ENCODE measurements around the gene DENND2D. TPM values are rescaled to one million over a fixed set of nuclear protein-coding genes. Genes with fewer than 3 reads are reported as not detected.
"Not testable (repeated sequence)": the region's sequence is repeated elsewhere in the genome, so short reads cannot be mapped to it uniquely, and the experiment has no call there.

The DENND2D gene
- total RNA-seq, 1 donor from 2014 or later: not detected

GRCh38 chr1:111219557-111220286, 19.3 kb upstream of the DENND2D start:
- no peaks in the 10 kb centered on the region for H3K36me3 Mint-ChIP-seq (ENCODE audit: unreplicated experiment)
- H3K27me3 Mint-ChIP-seq (ENCODE audit: unreplicated experiment): peaks cover 3% of the 10 kb centered on the region
- no peak overlapping the region for H3K4me3 Mint-ChIP-seq (ENCODE audit: unreplicated experiment)
- H3K4me1 Mint-ChIP-seq (ENCODE audit: low read depth, unreplicated experiment): peaks cover 2% of the 10 kb centered on the region
- DNase-seq: no peak
- H3K9me3 Mint-ChIP-seq (ENCODE audit: unreplicated experiment): no peaks in the 10 kb centered on the region
- no peak for TF ChIP-seq CTCF (IDR thresholded peaks at IDR 0.05; ENCODE audit: partially characterized antibody, unreplicated experiment)
- H3K27ac Mint-ChIP-seq (ENCODE audit: unreplicated experiment): no peak overlapping the region

- no peak for DNase-seq
- Mint-ChIP-seq H3K4me1 (ENCODE audit: low read depth, unreplicated experiment) (peaks cover 2% of the 10 kb centered on the region), H3K9me3 (ENCODE audit: unreplicated experiment) (no peaks in the 10 kb centered on the region), H3K36me3 (ENCODE audit: unreplicated experiment) (no peaks in the 10 kb centered on the region), H3K27ac (ENCODE audit: unreplicated experiment) (no peak overlapping the region), H3K27me3 (ENCODE audit: unreplicated experiment) (peaks cover 3% of the 10 kb centered on the region), H3K4me3 (ENCODE audit: unreplicated experiment) (no peak overlapping the region)
- no peak for TF ChIP-seq CTCF (IDR thresholded peaks at IDR 0.05; ENCODE audit: partially characterized antibody, unreplicated experiment)
Measured at GRCh38 chr1:111218701-111219556, 18.5 kb upstream of the DENND2D start.

GRCh38 chr1:111217183-111217910, 16.9 kb upstream of the DENND2D start:
- no peak for DNase-seq
- no peak overlapping the region for H3K4me3 Mint-ChIP-seq (ENCODE audit: unreplicated experiment)
- no peak overlapping the region for H3K27ac Mint-ChIP-seq (ENCODE audit: unreplicated experiment)
- peaks cover 3% of the 10 kb centered on the region for H3K27me3 Mint-ChIP-seq (ENCODE audit: unreplicated experiment)
- no peaks in the 10 kb centered on the region for H3K36me3 Mint-ChIP-seq (ENCODE audit: unreplicated experiment)
- no peaks in the 10 kb centered on the region for H3K4me1 Mint-ChIP-seq (ENCODE audit: low read depth, unreplicated experiment)
- H3K9me3 Mint-ChIP-seq (ENCODE audit: unreplicated experiment): no peaks in the 10 kb centered on the region
- no peak for TF ChIP-seq CTCF (IDR thresholded peaks at IDR 0.05; ENCODE audit: partially characterized antibody, unreplicated experiment)

- H3K27ac Mint-ChIP-seq (ENCODE audit: unreplicated experiment): no peak overlapping the region
- no peaks in the 10 kb centered on the region for H3K36me3 Mint-ChIP-seq (ENCODE audit: unreplicated experiment)
- no peaks in the 10 kb centered on the region for H3K9me3 Mint-ChIP-seq (ENCODE audit: unreplicated experiment)
- H3K4me1 Mint-ChIP-seq (ENCODE audit: low read depth, unreplicated experiment): no peaks in the 10 kb centered on the region
- DNase-seq: no peak
- H3K27me3 Mint-ChIP-seq (ENCODE audit: unreplicated experiment): peaks cover 3% of the 10 kb centered on the region
- TF ChIP-seq CTCF (IDR thresholded peaks at IDR 0.05; ENCODE audit: partially characterized antibody, unreplicated experiment): no peak
- no peak overlapping the region for H3K4me3 Mint-ChIP-seq (ENCODE audit: unreplicated experiment)
Measured at GRCh38 chr1:111216751-111217150, 16.3 kb upstream of the DENND2D start.

GRCh38 chr1:111215285-111215684, 14.8 kb upstream of the DENND2D start:
- not testable (repeated sequence) for H3K27me3 Mint-ChIP-seq (ENCODE audit: unreplicated experiment)

More at GRCh38 chr1:111215285-111215684, 14.8 kb upstream of the DENND2D start:
- not testable (repeated sequence) for H3K4me1 Mint-ChIP-seq (ENCODE audit: low read depth, unreplicated experiment); H3K36me3 Mint-ChIP-seq (ENCODE audit: unreplicated experiment); H3K9me3 Mint-ChIP-seq (ENCODE audit: unreplicated experiment); H3K27ac Mint-ChIP-seq (ENCODE audit: unreplicated experiment); H3K4me3 Mint-ChIP-seq (ENCODE audit: unreplicated experiment); DNase-seq

Measured in glutamatergic neuron (in vitro differentiated cells).